HG02759 (cell line): ENCODE data around the gene SLC9A5.

Source experiments
- ATAC-seq: cut with Tn5 transposase; IDR thresholded peaks from one replicate; pipeline ENCODE4 v1.9.1; 2021; ENCODE audit warnings: mild to moderate bottlenecking, moderate library complexity; ENCODE audit not compliant: unreplicated experiment

SLC9A5 gene

GRCh38 chr16:67305216-67306071, 56.7 kb downstream of the SLC9A5 start:
- no peak for ATAC-seq

GRCh38 chr16:67310561-67310960, 61.8 kb downstream of the SLC9A5 start:
- no peak for ATAC-seq

- peak; percentile 89 for ATAC-seq
Measured at GRCh38 chr16:67311607-67312488, 63.1 kb downstream of the SLC9A5 start.

GRCh38 chr16:67312719-67313118, 63.9 kb downstream of the SLC9A5 start:
- no peak for ATAC-seq

GRCh38 chr16:67317853-67318252, 69.1 kb downstream of the SLC9A5 start:
- no peak for ATAC-seq
